GM19324 (cell line): ENCODE data around the gene SUSD4.

ENCODE experiments used
- ATAC-seq: cut with Tn5 transposase; IDR thresholded peaks from one replicate; pipeline ENCODE4 v1.9.1; 2021; ENCODE audit warnings: mild to moderate bottlenecking, moderate library complexity; ENCODE audit not compliant: unreplicated experiment, low FRiP score

The SUSD4 gene

DNA sequence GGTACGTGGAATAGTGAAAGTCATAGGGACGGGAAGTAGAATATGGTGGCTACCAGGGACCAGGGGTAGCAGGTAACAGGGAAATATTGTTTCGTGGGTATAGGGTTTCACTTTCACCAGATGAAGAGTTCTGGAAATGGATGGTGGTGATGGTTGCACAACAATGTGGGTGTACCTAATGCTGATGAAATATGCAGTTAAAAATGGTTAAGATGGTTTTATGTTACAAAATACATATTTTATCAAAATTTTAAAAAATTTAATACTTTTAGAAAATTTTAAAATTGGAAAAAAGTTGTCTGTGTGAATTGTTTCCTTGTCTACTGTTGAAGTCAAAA lies 165.4 kb downstream of the SUSD4 start:
- no peak for ATAC-seq

DNA sequence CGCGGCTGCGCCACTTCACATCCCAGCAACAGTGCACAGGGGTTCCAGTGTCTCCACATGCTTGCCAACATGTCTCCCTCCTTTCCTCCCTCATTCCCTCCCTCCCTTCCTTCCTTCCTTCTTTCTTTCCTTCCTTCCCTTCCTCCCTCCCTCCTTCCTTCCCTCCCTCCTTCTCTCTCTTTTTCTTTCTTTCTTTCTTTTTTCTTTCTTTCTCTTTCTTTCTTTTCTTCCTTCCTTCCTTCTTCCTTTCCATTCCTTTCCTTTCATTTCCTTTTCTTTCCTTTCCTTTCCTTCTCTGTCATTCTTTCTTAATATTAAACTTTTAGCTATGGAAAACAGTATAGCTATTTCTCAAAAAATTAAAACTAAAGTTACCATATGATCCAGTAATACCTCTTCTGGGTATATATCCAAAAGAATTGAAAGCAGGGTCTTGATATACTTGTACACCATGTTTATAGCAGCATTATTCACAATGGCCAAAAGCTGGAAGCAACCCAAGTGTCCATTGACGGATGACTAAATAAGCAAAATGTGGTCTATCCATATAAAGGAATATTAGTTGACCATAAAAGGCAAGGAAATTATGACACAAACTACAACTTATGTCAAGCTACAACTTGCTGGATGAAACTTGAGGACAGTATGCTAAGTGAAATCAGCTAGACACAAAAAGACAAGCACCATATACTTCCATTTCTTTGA lies 165.9 kb downstream of the SUSD4 start:
- ATAC-seq: no peak

DNA sequence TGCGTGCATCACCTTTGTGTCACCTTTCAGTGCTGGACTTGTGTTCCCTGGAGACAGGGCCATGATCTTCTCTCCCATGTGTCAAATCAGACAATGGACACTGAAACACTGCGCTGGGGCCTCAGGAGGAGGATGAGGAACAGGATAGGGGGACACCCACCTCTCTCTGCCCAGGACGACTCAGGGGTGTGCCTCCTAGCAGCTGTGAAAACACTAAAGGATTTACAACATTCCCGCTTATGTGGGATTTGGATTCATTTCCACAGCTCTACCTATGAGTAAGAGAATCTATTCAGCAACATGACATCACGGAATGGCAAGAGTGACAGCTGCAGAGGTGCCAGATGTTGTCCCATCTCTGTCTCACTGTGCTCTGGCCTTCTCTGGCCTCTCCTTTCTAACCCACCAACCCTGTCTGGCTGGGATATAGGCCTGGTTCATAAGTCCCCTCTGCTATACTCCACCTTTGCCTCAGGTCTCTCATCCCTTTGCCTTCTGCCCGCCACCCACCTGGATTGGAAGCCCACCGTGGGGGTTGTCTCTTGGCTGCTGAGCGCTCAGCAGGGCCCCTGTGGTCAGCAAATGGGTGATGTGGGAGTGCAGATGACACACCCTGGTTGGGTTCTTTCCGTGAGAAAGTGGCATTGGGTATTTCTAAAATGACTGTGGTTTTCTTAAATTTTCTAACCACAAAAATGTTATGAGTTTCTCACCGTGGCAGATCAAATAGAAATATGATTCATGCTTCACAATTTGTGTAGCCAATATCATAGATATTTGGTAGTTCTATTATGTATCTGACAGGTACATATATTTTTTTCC lies 173.9 kb downstream of the SUSD4 start:
- ATAC-seq: no peak

DNA sequence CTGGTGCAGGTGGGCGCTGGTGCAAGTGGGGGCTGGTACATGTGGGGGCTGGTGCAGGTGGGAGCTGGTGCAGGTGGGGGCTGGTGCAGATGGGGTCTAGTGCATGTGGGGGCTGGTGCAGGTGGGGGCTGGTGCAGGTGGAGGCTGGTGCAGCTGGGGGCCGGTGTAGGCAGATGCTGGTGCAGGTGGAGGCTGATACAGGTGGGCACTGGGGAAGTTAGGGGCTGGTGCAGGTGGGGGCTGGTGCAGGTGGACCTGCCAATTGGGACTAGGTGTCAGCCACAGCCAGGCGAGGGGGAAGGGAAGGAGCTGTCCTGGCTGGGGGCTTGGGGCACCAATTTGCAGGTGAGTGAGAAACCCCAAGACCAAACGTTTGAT lies 174.5 kb downstream of the SUSD4 start:
- ATAC-seq: no peak

DNA sequence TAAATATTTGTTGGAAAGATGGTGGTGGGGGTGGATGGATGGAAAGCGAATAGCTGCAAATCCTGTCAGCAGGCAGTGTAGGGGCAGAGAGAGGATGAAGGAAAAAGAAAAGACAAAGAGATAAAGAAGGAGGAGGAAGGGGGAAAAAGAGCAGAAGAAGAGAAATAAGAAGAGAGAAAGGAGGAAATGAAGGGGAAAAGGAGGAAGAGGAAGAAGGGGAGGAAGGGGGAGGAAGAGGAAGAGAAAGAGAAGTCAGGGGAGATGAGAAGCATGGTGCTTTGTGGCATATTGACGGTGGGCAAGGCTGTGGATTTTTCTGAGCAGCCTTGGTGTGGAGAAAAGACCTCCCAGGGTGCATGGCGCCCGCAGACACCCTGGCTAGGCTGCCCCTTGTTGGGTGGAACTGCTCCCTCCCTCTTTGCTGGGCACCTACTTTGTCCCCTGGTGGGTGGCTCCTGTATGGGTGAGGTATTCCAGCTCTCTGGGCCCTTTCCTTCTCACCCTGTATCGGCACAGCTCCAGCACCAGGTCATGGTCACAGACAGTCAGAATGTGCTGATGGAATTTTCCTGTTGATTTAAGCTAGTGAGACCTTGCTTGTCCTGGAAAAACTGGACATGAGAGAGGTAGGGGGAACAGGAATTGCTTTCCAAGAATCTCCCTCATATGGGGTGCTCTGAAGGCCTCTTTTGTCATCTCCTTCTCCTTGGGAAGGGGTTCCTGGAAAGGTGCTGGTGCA lies 175.2 kb downstream of the SUSD4 start:
- no peak for ATAC-seq

DNA sequence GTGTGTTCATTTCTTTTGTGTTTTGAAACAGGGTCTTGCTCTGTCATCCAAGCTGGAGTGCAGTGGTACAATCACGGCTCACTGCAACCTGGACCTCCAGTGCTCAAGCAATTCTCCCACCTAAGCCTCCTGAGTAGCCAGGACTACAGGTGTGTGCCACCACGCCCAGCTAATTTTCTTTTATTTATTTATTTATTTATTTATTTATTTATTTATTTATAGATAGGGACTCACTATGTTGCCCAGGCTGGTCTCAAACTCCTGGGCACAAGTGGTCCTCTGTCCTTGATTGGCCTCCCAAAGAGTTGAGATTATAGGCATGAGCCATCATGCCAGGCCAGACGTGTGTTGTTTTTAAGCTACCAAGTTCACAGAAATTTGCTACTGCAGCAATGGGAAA lies 177.2 kb downstream of the SUSD4 start:
- ATAC-seq: no peak

DNA sequence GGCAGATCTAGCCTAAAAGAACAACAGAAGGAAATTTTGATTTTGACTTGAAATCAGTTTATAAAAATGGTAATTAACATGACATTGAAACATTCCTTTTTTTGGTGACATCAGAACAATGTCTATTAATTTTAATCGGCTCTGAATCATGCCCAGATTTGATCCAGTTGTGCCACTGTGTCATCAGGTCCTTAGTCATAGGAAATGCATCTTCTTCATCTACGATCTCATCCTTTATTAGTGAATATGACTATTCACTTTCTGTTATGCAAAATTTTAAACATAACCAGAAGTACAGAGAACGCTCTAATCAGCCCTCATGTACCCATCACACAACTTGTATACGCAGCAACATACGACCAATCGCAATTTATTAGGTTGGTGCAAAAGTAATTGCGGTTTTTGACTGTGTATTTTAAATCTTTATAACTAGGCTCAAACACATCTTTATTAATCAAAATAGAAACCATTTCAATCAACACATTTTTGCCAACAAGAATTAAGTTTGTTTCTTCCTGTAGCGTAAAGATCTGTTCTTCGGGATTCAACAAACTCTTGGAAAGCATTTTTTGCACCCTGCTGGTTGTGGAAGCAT lies 180.6 kb downstream of the SUSD4 start:
- no peak for ATAC-seq

DNA sequence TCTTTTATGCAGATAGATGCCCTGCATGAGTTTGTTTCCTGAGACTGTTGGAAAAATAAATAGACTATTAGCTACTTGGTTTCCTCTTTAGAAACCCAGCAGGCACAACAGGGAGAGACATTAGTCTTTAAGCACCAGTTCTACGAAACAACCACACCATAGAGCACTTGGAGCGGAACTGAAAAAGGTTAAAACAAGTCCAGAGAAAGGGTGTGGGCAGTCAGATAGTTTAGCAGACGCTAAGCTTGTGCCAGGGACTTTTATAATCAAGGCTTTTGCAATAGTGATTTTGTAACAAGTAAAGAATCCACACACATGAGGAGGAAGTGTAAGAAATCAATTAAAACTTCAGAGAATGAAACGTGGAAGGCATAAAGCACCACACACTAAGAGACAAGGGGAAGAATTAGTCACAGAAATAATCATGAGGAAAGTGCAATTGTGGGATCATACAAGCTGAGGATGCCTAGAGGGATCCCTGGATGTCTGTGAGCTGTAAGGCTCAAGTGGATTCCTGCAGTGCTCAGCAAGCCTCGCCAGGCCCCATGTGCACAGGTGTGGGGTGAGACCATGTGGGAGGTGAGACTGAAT lies 183.2 kb downstream of the SUSD4 start:
- peak; percentile 47 for ATAC-seq

DNA sequence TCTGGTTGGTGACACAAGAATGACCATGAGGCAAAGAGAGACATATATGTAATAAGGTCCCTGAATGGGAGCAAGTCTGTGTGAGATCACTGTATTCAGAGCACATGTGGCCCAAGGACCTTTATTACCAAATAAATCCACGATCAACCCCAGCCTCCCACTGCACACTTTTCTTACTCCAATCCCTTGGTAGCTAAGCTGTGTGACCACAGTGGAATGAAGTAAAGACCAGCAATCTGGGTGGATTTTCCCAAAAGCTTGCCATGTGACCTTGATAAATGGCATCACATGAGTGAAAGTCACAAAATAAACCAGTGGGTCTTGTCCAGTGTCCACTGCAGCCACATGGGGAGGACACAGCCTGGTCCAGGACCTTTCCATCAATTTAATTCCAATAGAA lies 184.2 kb downstream of the SUSD4 start:
- ATAC-seq: no peak

DNA sequence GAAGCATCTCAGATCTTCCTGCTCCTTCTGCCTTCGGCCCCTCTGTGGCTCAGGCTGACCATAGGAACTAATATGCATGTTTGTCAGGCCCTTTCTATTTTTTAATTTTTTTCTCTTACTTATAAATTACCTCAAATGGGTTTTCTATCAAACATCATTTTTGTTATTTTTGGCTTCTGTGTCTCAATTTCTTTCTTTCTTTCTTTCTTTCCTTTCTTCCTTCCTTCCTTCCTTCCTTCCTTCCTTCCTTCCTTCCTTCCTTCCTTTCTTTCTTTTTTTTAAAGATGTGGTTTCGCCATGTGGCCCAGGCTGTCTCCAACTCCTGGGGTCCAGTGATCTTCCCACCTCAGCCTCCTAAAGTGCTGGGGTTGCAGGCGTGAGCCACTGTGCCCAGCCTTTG lies 184.7 kb downstream of the SUSD4 start:
- no peak for ATAC-seq

DNA sequence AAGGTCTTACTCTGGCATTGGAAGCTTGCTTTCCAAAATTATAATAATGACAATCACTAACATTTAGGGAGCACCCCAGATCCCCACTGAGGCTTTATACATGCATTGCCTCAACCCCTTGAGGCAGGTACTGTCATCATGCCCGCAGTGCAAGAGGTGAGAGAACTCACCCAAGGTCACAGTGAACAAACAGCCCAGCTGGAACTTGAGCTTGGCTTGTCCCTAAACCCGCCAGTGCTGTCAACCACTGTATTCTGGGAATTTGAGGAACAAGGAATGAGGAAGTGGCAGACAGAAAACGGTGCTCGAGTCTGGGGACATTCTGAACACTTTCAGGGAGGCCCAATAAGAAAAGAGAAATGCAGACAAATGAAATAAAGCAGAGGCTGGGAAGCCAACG lies 186.3 kb downstream of the SUSD4 start:
- no peak for ATAC-seq

DNA sequence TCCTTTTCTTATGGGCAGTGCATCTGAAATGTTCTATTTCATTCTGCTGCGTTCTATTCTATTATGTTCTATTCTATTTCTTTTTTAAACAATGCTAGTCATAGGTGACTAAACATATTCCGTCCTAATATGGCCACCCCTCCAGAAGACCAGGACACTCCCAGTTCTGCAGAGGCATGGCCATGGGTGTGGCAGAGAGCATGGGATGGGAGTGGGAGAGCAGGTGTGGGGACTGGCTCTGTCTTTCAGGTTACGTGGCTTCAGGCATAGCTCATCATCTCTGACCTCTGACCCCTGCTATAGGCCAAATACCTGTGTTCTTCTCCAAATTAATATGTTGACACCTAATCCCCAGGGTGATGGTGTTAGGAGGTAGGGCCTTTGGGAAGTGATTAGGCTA lies 187.5 kb downstream of the SUSD4 start:
- ATAC-seq: no peak

DNA sequence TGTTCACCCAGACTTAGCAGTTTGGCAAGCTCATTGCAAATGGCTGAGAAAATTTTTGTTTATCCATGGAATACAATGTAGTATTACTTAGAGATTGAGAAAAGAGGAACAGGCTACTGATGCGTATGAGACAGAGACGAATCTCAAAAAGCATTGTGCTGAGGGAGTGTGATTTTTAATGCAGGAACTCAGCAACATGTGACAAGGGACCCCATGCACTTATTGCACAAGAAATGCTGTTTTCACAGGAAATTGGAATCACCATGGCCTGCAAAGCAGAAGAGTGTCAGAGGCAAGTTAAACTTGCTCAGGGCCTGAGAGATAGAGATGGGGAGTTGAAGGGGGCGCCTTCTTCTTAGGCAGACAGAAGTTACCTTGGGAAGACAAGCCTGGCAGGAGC lies 188.3 kb downstream of the SUSD4 start:
- no peak for ATAC-seq

DNA sequence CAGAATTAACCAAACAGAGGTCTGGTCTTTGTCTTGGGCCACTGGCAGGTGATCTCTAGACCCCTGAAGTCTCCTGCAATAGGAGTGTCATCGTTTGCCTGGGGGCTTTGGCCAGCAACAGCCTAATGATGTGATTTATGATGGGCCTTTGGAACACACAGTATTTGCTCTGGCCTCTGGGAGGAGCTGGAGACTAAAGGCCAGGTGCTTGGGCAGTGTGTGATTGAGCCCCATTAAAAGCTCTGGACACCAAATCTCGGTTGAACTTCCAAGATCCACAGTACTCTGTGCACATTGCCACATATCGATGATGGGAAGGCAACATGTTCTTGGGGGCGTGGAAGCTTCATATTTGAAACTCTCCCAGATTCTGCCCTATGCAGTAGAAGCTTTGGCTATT lies 188.9 kb downstream of the SUSD4 start:
- ATAC-seq: no peak
